Measurements from ENCODE around the gene PLAC1. TPM values are rescaled to one million over a fixed set of nuclear protein-coding genes. Genes with fewer than 3 reads are reported as not detected.

PLAC1 gene
- total RNA-seq, 4 donors from 2014 or later: 1.9 TPM; not detected in 3

- intact Hi-C loops (cut with DNase I; ENCODE audit: low total_unique reads): no loop called here
- no peak for DNase-seq
These were observed 7.6 kb downstream of the PLAC1 start for GRCh38 chrX:134650701-134651100.

GRCh38 chrX:134649770-134650169, 8.5 kb downstream of the PLAC1 start:
- Histone ChIP-seq H3K4me1 (no peaks in the 10 kb centered on the region), H3K9me3 (no peaks in the 10 kb centered on the region), H3K27me3 (no peaks in the 10 kb centered on the region), H3K27ac (no peak overlapping the region), H3K4me3 (no peak overlapping the region), H3K36me3 (no peaks in the 10 kb centered on the region)
- no peak for TF ChIP-seq POLR2A (IDR thresholded peaks at IDR 0.05)
- intact Hi-C loops (cut with DNase I; ENCODE audit: low total_unique reads): no loop called here
- no peak for DNase-seq

More at GRCh38 chrX:134650701-134651100, 7.6 kb downstream of the PLAC1 start:
- TF ChIP-seq CTCF (IDR thresholded peaks at IDR 0.05) (no peak), POLR2A (IDR thresholded peaks at IDR 0.05) (no peak)
- no peaks in the 10 kb centered on the region for H3K4me1 ChIP-seq
- no peaks in the 10 kb centered on the region for H3K36me3 ChIP-seq
- H3K27me3 ChIP-seq: no peaks in the 10 kb centered on the region
- no peak overlapping the region for H3K4me3 ChIP-seq
- peak overlapping the region in 1 of 2 donors; percentile 36 for H3K27ac ChIP-seq
- H3K9me3 ChIP-seq: no peaks in the 10 kb centered on the region

GRCh38 chrX:134647477-134647877, 10.8 kb downstream of the PLAC1 start:
- Histone ChIP-seq H3K4me1 (no peaks in the 10 kb centered on the region), H3K27ac (no peak overlapping the region), H3K9me3 (no peaks in the 10 kb centered on the region), H3K4me3 (no peak overlapping the region), H3K27me3 (no peaks in the 10 kb centered on the region), H3K36me3 (no peaks in the 10 kb centered on the region)
- intact Hi-C loops (cut with DNase I; ENCODE audit: low total_unique reads): no loop called here
- TF ChIP-seq POLR2A (IDR thresholded peaks at IDR 0.05) (no peak), CTCF (IDR thresholded peaks at IDR 0.05) (no peak)
- DNase-seq: no peak

GRCh38 chrX:134646691-134647090, 11.6 kb downstream of the PLAC1 start:
- TF ChIP-seq POLR2A (IDR thresholded peaks at IDR 0.05) (no peak), CTCF (IDR thresholded peaks at IDR 0.05) (no peak)
- intact Hi-C loops (cut with DNase I; ENCODE audit: low total_unique reads): no loop called here
- no peak for DNase-seq

GRCh38 chrX:134645936-134646543, 12.2 kb downstream of the PLAC1 start:
- no peaks in the 10 kb centered on the region for H3K36me3 ChIP-seq
- intact Hi-C loops (cut with DNase I; ENCODE audit: low total_unique reads): no loop called here
- DNase-seq: no peak
- TF ChIP-seq POLR2A (IDR thresholded peaks at IDR 0.05) (no peak), CTCF (IDR thresholded peaks at IDR 0.05) (no peak)
- H3K27me3 ChIP-seq: no peaks in the 10 kb centered on the region
- no peaks in the 10 kb centered on the region for H3K9me3 ChIP-seq
- H3K4me1 ChIP-seq: no peaks in the 10 kb centered on the region
- no peak overlapping the region for H3K4me3 ChIP-seq
- no peak overlapping the region for H3K27ac ChIP-seq

More at GRCh38 chrX:134646691-134647090, 11.6 kb downstream of the PLAC1 start:
- Histone ChIP-seq H3K36me3 (no peaks in the 10 kb centered on the region), H3K4me3 (no peak overlapping the region), H3K4me1 (no peaks in the 10 kb centered on the region), H3K27me3 (no peaks in the 10 kb centered on the region), H3K27ac (no peak overlapping the region), H3K9me3 (no peaks in the 10 kb centered on the region)

GRCh38 chrX:134642386-134642785, 15.9 kb downstream of the PLAC1 start:
- TF ChIP-seq POLR2A (IDR thresholded peaks at IDR 0.05): no peak
- no peak for TF ChIP-seq CTCF (IDR thresholded peaks at IDR 0.05)
- H3K9me3 ChIP-seq: no peaks in the 10 kb centered on the region
- H3K4me1 ChIP-seq: no peaks in the 10 kb centered on the region
- no peak for DNase-seq
- no peaks in the 10 kb centered on the region for H3K36me3 ChIP-seq
- H3K27ac ChIP-seq: no peak overlapping the region
- H3K27me3 ChIP-seq: no peaks in the 10 kb centered on the region
- intact Hi-C loops (cut with DNase I; ENCODE audit: low total_unique reads): no loop called here
- H3K4me3 ChIP-seq: no peak overlapping the region

All from uterus (tissue), 4 donors.